Liver (tissue), 3 donors: ENCODE data around the gene SLC25A39.

ENCODE experiments used
- EGR1 ChIP-seq, 2 donors: IDR thresholded peaks; 2 replicates each; pipeline ENCODE4 v1.6.1; 2016 to 2018; ENCODE audit warnings: antibody characterized with exemption in 2 of 2, low read depth in 2 of 2
- FOXA2 ChIP-seq: IDR thresholded peaks from 2 replicates; pipeline ENCODE4 v1.6.1; 2016; ENCODE audit warnings: antibody characterized with exemption
- SP1 ChIP-seq: IDR thresholded peaks from 2 replicates; pipeline ENCODE4 v1.6.1; 2018; ENCODE audit warnings: antibody characterized with exemption, mild to moderate bottlenecking
- TF ChIP-seq, protein P1 (sequence below): fragments of 150-350 bp; IDR thresholded peaks from 2 replicates; pipeline ENCODE4 v1.5.1; 2017; ENCODE audit warnings: improper control_type of control experiment, low read depth, low read length; ENCODE audit not compliant: missing input control
- TF ChIP-seq, protein P2 (sequence below): IDR thresholded peaks from 2 replicates; pipeline ENCODE4 v1.6.1; 2016; ENCODE audit warnings: antibody characterized with exemption
- TF ChIP-seq, protein P3 (sequence below): IDR thresholded peaks from 2 replicates; pipeline ENCODE4 v1.6.1; 2016; ENCODE audit warnings: antibody characterized with exemption
- TF ChIP-seq, protein P4 (sequence below): IDR thresholded peaks from 2 replicates; pipeline ENCODE4 v1.6.1; 2016; ENCODE audit warnings: antibody characterized with exemption, mild to moderate bottlenecking
- donor health status: healthy.
- donor health status: healthy.

DNA sequence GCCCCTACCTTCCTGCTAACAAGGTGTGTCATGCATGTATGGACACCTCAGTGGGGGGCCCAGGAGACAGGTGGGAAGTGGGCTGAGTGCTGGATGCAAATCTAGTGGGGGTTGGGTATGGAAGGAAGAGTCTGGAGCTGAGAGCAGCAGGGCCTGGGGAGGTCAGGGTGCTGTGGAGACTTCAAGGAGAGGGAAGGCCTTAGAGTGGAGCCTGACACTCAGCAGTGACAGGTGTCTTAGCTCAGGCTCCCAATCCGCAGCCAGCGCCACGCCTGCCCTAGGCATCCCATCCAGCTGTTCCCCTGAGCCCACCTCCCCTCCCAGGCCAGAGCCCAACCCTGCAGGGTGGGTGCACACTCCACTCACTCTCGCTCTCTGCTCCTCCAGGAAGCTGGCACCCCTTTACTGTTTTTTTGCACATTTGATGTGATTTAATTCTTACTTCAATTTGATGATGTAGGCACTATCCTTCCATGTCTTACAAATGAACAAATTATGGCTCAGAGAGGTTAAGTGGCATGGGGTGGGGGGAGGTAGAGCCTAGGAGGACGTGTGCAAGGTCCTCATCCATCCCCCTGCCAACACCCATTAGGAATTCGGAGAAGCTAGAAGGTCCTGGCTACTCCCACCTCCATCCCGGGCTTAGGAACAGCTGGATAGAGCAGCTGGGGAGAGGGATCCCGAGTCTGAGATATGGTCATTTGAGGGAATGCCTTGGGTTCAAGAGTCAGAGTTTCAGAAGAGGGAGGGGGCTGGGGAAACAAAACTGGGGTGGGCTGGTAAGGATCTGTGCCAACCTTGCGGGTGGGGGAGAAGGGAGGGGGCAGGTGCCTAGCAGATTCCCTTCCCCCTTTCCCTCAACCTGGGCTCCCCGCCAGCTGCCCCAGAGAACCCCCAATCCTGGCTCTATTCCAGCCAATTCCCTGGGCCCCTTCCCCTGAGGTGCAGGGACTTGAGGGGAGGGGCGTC is 37.0 kb upstream of the SLC25A39 start:
- TF ChIP-seq, protein P1, sequence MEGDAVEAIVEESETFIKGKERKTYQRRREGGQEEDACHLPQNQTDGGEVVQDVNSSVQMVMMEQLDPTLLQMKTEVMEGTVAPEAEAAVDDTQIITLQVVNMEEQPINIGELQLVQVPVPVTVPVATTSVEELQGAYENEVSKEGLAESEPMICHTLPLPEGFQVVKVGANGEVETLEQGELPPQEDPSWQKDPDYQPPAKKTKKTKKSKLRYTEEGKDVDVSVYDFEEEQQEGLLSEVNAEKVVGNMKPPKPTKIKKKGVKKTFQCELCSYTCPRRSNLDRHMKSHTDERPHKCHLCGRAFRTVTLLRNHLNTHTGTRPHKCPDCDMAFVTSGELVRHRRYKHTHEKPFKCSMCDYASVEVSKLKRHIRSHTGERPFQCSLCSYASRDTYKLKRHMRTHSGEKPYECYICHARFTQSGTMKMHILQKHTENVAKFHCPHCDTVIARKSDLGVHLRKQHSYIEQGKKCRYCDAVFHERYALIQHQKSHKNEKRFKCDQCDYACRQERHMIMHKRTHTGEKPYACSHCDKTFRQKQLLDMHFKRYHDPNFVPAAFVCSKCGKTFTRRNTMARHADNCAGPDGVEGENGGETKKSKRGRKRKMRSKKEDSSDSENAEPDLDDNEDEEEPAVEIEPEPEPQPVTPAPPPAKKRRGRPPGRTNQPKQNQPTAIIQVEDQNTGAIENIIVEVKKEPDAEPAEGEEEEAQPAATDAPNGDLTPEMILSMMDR = no peak
- TF ChIP-seq FOXA2 = no peak
- TF ChIP-seq SP1 = no peak
- TF ChIP-seq, protein P2, sequence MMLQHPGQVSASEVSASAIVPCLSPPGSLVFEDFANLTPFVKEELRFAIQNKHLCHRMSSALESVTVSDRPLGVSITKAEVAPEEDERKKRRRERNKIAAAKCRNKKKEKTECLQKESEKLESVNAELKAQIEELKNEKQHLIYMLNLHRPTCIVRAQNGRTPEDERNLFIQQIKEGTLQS = no peak
- TF ChIP-seq EGR1 (IDR thresholded peaks at IDR 0.05; ENCODE audit: low read depth in 2 of 2) = no peak
- TF ChIP-seq, protein P3, sequence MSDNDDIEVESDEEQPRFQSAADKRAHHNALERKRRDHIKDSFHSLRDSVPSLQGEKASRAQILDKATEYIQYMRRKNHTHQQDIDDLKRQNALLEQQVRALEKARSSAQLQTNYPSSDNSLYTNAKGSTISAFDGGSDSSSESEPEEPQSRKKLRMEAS = no peak
- TF ChIP-seq, protein P4, sequence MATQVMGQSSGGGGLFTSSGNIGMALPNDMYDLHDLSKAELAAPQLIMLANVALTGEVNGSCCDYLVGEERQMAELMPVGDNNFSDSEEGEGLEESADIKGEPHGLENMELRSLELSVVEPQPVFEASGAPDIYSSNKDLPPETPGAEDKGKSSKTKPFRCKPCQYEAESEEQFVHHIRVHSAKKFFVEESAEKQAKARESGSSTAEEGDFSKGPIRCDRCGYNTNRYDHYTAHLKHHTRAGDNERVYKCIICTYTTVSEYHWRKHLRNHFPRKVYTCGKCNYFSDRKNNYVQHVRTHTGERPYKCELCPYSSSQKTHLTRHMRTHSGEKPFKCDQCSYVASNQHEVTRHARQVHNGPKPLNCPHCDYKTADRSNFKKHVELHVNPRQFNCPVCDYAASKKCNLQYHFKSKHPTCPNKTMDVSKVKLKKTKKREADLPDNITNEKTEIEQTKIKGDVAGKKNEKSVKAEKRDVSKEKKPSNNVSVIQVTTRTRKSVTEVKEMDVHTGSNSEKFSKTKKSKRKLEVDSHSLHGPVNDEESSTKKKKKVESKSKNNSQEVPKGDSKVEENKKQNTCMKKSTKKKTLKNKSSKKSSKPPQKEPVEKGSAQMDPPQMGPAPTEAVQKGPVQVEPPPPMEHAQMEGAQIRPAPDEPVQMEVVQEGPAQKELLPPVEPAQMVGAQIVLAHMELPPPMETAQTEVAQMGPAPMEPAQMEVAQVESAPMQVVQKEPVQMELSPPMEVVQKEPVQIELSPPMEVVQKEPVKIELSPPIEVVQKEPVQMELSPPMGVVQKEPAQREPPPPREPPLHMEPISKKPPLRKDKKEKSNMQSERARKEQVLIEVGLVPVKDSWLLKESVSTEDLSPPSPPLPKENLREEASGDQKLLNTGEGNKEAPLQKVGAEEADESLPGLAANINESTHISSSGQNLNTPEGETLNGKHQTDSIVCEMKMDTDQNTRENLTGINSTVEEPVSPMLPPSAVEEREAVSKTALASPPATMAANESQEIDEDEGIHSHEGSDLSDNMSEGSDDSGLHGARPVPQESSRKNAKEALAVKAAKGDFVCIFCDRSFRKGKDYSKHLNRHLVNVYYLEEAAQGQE = no peak
